Kidney epithelial cell (primary cell): ENCODE results near the gene FTH1. TPM values are rescaled to one million over a fixed set of nuclear protein-coding genes. Genes with fewer than 3 reads are reported as not detected.

Experiments
- DNase-seq: peaks from one replicate; pipeline ENCODE4 v3.0.0-alpha.2; 2010; ENCODE audit warnings: low read depth
- H3K27me3 ChIP-seq: 2 replicates; pipeline ENCODE4 v1.6.0; 2011; ENCODE audit warnings: low read length; ENCODE audit not compliant: control insufficient read depth, insufficient read depth
- H3K36me3 ChIP-seq: 2 replicates; pipeline ENCODE4 v1.5.1; 2011; ENCODE audit warnings: low read length; ENCODE audit not compliant: control insufficient read depth, insufficient read depth
- H3K4me3 ChIP-seq: 2 replicates; pipeline ENCODE4 v1.5.1; 2011; ENCODE audit warnings: low read depth, mild to moderate bottlenecking, control low read depth, low read length
- CTCF ChIP-seq: IDR thresholded peaks from 2 replicates; pipeline ENCODE4 v1.5.1; 2011; ENCODE audit warnings: mild to moderate bottlenecking, moderate library complexity, low read length, control low read depth, inconsistent platforms; ENCODE audit not compliant: insufficient read depth, poor library complexity, severe bottlenecking
- total RNA-seq: library from RNA; depleted of rRNA; stranded (reverse); fragments of >200 nt; gene quantifications from 2 replicates; pipeline ENCODE4 v1.2.3, GENCODE V29; 2015

FTH1 gene
- total RNA-seq, 1 donor from 2014 or later: 2,225 TPM

GRCh38 chr11:61975638-61976419 is 8.4 kb upstream of the FTH1 start:
- H3K36me3 ChIP-seq: no peaks in the 10 kb centered on the region
- no peaks in the 10 kb centered on the region for H3K27me3 ChIP-seq
- TF ChIP-seq CTCF: no peak
- H3K4me3 ChIP-seq: no peak overlapping the region
- DNase-seq: no peak

DNA sequence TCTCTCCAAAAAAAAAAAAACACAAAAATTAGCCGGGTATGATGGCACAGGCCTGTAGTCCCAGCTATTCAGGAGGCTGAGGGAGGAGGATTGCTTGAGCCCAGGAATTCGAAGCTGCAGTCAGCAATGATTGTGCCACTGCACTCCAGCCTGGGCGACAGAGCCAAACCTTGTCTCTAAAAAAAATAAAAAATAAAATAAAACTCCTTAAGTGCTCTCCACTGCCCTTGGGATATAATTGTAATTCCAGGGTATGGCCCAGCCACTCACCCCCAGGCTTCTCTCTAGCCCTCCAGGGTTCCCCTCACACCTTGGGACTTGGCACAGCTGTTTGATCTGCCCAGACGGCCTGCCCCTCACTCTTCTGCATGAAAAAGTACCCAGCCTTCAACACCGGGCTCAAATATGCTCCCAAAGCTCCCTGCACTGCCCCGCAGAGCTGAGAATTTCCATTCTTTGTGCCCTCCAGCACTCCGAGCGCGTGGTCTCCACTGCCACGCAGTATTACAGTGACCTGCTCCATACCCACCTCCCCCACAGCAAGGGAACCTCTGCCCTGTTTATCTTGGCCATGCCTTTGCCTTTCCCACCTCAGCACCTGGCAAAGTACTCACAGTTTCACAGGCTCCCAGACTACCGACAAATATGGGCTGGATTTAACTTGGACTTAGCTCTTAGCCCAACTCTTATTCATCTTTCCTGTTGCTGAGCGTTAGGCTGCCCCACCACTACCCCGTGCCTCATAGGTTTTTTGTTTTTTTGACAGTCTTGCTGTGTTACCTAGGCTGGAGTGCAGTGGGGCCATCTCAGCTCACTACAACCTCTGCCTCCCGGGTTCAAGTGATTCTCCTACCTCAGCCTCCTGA is 7.6 kb upstream of the FTH1 start:
- no peaks in the 10 kb centered on the region for H3K27me3 ChIP-seq
- no peak for DNase-seq
- no peaks in the 10 kb centered on the region for H3K36me3 ChIP-seq
- no peak overlapping the region for H3K4me3 ChIP-seq
- no peak for TF ChIP-seq CTCF

DNA sequence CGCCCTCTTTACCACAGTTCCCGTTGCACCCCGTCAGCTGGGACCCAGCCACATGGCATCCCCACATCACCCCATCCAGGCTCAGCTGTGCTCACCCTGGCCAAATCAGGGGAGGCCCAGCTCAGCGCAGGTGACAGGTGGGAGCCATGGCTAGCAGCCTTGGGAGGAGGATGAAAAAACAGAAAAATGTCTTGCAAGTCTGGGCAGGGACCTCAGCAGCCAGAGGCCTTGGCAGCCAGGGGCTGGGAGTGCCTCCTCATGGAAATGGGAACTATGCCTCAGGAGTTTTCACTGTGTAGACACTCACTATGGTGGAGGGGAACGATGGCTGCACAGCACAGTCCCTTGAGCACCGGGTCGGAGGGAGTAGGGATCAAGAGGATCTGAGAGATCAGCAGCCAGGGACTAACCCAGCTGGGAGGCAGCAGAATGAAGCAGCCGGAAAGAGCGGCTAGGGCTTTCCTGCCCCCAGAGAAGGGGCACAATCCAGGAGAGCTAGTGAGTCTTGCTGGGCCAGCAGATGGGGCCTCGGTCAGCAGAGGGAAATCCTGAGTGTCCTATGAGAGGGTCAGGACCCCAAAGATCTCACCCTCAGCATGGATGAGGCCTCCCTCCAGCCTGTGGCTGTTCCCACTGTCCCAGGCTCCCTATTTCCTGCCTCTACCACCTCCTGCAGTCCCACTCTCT is 6.2 kb upstream of the FTH1 start:
- Histone ChIP-seq H3K36me3 (no peaks in the 10 kb centered on the region), H3K4me3 (no peak overlapping the region), H3K27me3 (no peaks in the 10 kb centered on the region)
- no peak for DNase-seq
- no peak for TF ChIP-seq CTCF

DNA sequence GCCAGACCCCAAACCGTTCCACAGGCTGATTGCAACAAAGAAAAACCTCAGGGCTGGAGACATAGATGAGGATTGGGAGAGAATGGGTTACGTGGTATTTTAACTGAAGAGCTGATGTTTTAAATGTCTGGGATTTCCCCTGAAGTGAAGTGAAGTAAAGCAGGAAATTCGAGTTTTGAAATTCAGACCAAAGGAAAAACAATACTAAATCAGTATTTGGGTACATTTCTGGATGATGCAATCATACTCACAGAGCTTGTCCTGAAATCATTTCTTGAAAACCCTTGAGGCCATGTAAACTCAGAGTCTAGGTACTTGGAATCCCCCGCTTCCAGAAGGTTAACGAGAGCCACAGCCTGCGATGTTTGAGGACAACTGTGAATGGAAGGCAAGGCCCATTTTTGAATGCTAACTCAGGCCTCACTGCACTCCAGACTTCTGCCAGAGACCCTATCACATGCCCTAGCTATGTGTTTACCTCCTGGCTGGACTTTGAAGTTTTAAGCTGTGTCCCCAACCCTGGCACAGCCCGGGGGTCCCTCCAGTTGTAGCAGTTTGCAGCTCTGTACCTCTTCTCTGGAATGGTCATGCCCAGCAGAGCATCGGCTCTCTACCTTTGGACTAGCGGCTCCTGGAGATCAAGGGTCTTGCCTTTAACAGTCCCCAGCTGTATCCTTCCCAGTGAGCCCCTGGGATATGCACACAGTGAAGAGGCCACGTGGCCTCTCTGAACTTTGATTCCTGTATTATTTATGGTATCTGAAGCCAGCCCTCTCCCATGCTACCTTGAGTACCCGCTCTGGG is 5.4 kb upstream of the FTH1 start:
- no peak for TF ChIP-seq CTCF
- H3K36me3 ChIP-seq: no peaks in the 10 kb centered on the region
- peak; percentile 80 for DNase-seq
- H3K4me3 ChIP-seq: no peak overlapping the region
- no peaks in the 10 kb centered on the region for H3K27me3 ChIP-seq

- TF ChIP-seq CTCF: no peak
- DNase-seq: no peak
- H3K27me3 ChIP-seq: no peaks in the 10 kb centered on the region
- no peak overlapping the region for H3K4me3 ChIP-seq
- no peaks in the 10 kb centered on the region for H3K36me3 ChIP-seq
Observed at GRCh38 chr11:61972112-61972671, 4.8 kb upstream of the FTH1 start.
